NCI-H748 treated with DMSO at 0.1 percent for 48 hours (cell line): Measurements from ENCODE around the gene ELL2.
"Not testable (repeated sequence)": the region's sequence is repeated elsewhere in the genome, so short reads cannot be mapped to it uniquely, and the experiment has no call there.

Experiments
- DNase-seq: peaks from one replicate; lab custom pipeline; 2025; lab: John Stamatoyannopoulos, UW

The ELL2 gene

GRCh38 chr5:95930141-95930930 is 31.3 kb downstream of the ELL2 start:
- DNase-seq = no peak

GRCh38 chr5:95928724-95929253 is 32.9 kb downstream of the ELL2 start:
- DNase-seq = no peak

GRCh38 chr5:95927927-95928723 is 33.5 kb downstream of the ELL2 start:
- no peak for DNase-seq

- DNase-seq = not testable (repeated sequence)
Measured at GRCh38 chr5:95927300-95927699, 34.4 kb downstream of the ELL2 start.

GRCh38 chr5:95925939-95926338 is 35.7 kb downstream of the ELL2 start:
- DNase-seq = no peak

- DNase-seq = no peak
Measured at GRCh38 chr5:95925378-95925744, 36.3 kb downstream of the ELL2 start.

GRCh38 chr5:95924720-95925377 is 36.8 kb downstream of the ELL2 start:
- no peak for DNase-seq

- no peak for DNase-seq
Measured at GRCh38 chr5:95923918-95924544, 37.6 kb downstream of the ELL2 start.

- no peak for DNase-seq
Measured at GRCh38 chr5:95922798-95923197, 38.9 kb downstream of the ELL2 start.

- DNase-seq = no peak
Measured at GRCh38 chr5:95921501-95921900, 40.1 kb downstream of the ELL2 start.

- no peak for DNase-seq
Measured at GRCh38 chr5:95920822-95921221, 40.8 kb downstream of the ELL2 start.

- no peak for DNase-seq
Measured at GRCh38 chr5:95919658-95920057, 42.0 kb downstream of the ELL2 start.

- DNase-seq = no peak
Measured at GRCh38 chr5:95918421-95919006, 43.1 kb downstream of the ELL2 start.

- DNase-seq = no peak
Measured at GRCh38 chr5:95917207-95917606, 44.4 kb downstream of the ELL2 start.

GRCh38 chr5:95916687-95917085 is 45.0 kb downstream of the ELL2 start:
- DNase-seq = no peak

- no peak for DNase-seq
Measured at GRCh38 chr5:95915999-95916686, 45.5 kb downstream of the ELL2 start.

GRCh38 chr5:95913663-95914062 is 48.0 kb downstream of the ELL2 start:
- DNase-seq = no peak

GRCh38 chr5:95912029-95912428 is 49.6 kb downstream of the ELL2 start:
- no peak for DNase-seq

- DNase-seq = no peak
Measured at GRCh38 chr5:95910521-95910920, 51.1 kb downstream of the ELL2 start.

- no peak for DNase-seq
Measured at GRCh38 chr5:95909738-95910137, 51.9 kb downstream of the ELL2 start.

GRCh38 chr5:95908799-95909198 is 52.9 kb downstream of the ELL2 start:
- no peak for DNase-seq
